Measurements from ENCODE around the gene PFKFB4. TPM values are rescaled to one million over a fixed set of nuclear protein-coding genes. Genes with fewer than 3 reads are reported as not detected.

The PFKFB4 gene
- total and polyA plus RNA-seq, 12 donors: 0.40 to 7.7 (median 1.2) TPM

DNA sequence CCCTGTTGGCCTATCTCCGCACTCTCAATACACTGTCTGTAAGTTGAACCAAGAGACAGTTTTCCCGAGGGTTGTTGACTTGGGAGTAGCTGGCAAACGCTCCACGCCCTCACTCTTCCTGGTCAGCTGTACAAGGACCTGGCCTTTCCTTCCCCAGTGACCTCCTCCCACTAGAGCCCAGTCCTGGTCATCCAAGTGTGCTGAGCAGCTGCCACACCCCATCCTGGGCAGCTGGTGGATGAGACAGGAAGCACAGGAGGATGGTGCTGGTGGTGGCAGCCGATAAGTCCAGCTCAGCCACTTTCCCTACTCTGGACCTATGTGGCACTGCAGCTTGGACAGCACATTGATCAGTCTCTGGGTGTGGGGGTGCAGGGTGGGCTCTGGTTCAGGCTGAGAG is 19.8 kb downstream of the PFKFB4 start:
- Histone ChIP-seq H3K9me3 (no peaks in the 10 kb centered on the region), H3K27me3 (no peaks in the 10 kb centered on the region), H3K36me3 (peaks cover 0 to 76% (median 4%) of the 10 kb centered on the region in 9 donors), H3K4me3 (no peak overlapping the region), H3K4me1 (peaks cover 0 to 17% (median 0%) of the 10 kb centered on the region in 9 donors), H3K27ac (no peak overlapping the region)
- 68 to 76% methylated on average over 5 of the region's 5 CpGs for WGBS, 2 donors
- TF ChIP-seq, protein P1, sequence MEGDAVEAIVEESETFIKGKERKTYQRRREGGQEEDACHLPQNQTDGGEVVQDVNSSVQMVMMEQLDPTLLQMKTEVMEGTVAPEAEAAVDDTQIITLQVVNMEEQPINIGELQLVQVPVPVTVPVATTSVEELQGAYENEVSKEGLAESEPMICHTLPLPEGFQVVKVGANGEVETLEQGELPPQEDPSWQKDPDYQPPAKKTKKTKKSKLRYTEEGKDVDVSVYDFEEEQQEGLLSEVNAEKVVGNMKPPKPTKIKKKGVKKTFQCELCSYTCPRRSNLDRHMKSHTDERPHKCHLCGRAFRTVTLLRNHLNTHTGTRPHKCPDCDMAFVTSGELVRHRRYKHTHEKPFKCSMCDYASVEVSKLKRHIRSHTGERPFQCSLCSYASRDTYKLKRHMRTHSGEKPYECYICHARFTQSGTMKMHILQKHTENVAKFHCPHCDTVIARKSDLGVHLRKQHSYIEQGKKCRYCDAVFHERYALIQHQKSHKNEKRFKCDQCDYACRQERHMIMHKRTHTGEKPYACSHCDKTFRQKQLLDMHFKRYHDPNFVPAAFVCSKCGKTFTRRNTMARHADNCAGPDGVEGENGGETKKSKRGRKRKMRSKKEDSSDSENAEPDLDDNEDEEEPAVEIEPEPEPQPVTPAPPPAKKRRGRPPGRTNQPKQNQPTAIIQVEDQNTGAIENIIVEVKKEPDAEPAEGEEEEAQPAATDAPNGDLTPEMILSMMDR (IDR thresholded peaks at IDR 0.05): no peak
- no peak for DNase-seq
- intact Hi-C loops (cut with DNase I): no loop called here
- ATAC-seq: no peak

DNA sequence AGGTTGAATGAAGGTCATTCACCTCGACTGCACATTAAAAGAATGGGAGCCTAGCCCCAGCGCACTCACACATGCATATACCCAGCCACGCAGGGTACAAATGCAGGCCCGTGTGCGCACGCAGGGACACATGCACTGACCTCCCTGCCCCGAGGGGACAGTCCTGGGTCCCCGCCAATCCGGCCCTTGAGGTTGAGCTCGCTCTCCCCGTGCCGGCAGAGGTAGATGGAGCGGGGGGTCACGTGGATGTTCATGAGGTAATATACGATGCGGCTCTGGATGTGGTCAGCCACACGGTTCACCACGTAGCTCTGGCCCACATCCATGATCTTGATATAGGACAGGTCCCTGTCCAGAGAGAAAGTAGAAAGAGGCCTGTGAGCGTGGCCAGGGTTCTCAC is 20.5 kb downstream of the PFKFB4 start:
- 91 to 95% methylated on average over 19 of the region's 19 CpGs for WGBS, 2 donors
- Histone ChIP-seq H3K27me3 (no peaks in the 10 kb centered on the region), H3K27ac (no peak overlapping the region), H3K4me3 (no peak overlapping the region), H3K9me3 (no peaks in the 10 kb centered on the region), H3K36me3 (peaks cover 0 to 72% (median 4%) of the 10 kb centered on the region in 9 donors), H3K4me1 (peaks cover 0 to 21% (median 0%) of the 10 kb centered on the region in 9 donors)
- no peak for ATAC-seq
- DNase-seq: no peak
- intact Hi-C loops (cut with DNase I): no loop called here
- TF ChIP-seq, protein P1 (IDR thresholded peaks at IDR 0.05): no peak

DNA sequence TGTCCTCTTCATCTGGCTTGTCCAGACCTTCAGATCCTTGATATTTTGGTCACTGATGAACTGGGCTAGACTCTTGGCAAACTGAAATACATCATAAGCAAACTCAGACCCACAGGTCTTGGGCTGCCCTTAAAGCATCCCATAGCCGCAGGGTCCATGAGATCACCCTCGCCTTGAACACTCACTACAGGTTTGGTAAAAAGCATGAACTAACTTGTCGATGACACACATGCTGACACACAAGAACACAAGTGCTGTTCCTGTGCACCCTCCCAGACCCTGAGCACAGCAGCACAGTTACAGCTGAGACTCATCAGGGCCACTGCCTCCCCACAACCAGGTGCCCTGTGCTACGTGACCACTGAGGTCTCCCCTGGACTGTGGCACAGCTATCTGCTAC is 21.0 kb downstream of the PFKFB4 start:
- TF ChIP-seq, protein P1 (IDR thresholded peaks at IDR 0.05): no peak
- ATAC-seq (no peak), DNase-seq (no peak)
- WGBS, 2 donors: 96 to 100% methylated on average over 4 of the region's 4 CpGs
- Histone ChIP-seq H3K27me3 (no peaks in the 10 kb centered on the region), H3K9me3 (no peaks in the 10 kb centered on the region), H3K4me1 (peaks cover 0 to 21% (median 0%) of the 10 kb centered on the region in 9 donors), H3K36me3 (peaks cover 0 to 72% (median 4%) of the 10 kb centered on the region in 9 donors), H3K27ac (no peak overlapping the region), H3K4me3 (no peak overlapping the region)
- intact Hi-C loops (cut with DNase I): no loop called here

DNA sequence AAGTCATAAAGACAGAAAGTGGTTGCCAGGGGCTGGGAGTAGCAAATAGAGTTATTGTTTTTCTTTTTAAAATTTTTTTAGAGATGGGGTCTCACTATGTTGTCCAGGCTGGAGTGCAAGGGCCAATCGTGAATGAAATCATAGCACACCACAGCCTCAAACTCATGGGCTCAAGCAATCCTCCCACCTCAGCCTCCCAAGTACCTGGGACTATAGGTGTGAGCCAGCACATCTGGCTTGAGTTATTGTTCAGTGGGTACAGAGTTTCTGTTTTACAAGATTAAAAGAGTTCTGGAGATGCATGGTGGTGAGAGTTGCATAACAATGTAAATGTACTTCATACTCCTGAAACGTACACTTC is 23.6 kb downstream of the PFKFB4 start:
- H3K36me3 ChIP-seq: peaks cover 0 to 66% (median 4%) of the 10 kb centered on the region in 9 donors
- TF ChIP-seq, protein P1 (IDR thresholded peaks at IDR 0.05): no peak
- no peak for ATAC-seq
- no peaks in the 10 kb centered on the region for H3K9me3 ChIP-seq
- no peaks in the 10 kb centered on the region for H3K27me3 ChIP-seq
- peak overlapping the region in 1 of 10 donors; percentile 14 for H3K27ac ChIP-seq
- peaks cover 0 to 38% (median 0%) of the 10 kb centered on the region in 9 donors for H3K4me1 ChIP-seq
- intact Hi-C loops (cut with DNase I): no loop called here
- WGBS, 2 donors: 88 to 94% methylated on average over 2 of the region's 2 CpGs
- H3K4me3 ChIP-seq: no peak overlapping the region
- no peak for DNase-seq

Data from heart right ventricle (tissue), 16 donors.